Retinal pigment epithelial cell (primary cell): ENCODE results near the gene DPYSL4.
"Not testable (repeated sequence)": the region's sequence is repeated elsewhere in the genome, so short reads cannot be mapped to it uniquely, and the experiment has no call there.

Source experiments
- DNase-seq: peaks from one replicate; pipeline ENCODE4 v3.0.0-alpha.2; 2010; ENCODE audit warnings: low read depth
- H3K4me3 ChIP-seq: 2 replicates; pipeline ENCODE4 v1.5.1; 2011; ENCODE audit warnings: mild to moderate bottlenecking, low read length, control low read depth, moderate library complexity
- TF ChIP-seq, protein P1 (sequence below): conservative IDR thresholded peaks from 2 replicates; pipeline ENCODE4 v1.5.1; 2011; ENCODE audit warnings: low read depth, low read length, control low read depth, inconsistent platforms

The DPYSL4 gene

DNA sequence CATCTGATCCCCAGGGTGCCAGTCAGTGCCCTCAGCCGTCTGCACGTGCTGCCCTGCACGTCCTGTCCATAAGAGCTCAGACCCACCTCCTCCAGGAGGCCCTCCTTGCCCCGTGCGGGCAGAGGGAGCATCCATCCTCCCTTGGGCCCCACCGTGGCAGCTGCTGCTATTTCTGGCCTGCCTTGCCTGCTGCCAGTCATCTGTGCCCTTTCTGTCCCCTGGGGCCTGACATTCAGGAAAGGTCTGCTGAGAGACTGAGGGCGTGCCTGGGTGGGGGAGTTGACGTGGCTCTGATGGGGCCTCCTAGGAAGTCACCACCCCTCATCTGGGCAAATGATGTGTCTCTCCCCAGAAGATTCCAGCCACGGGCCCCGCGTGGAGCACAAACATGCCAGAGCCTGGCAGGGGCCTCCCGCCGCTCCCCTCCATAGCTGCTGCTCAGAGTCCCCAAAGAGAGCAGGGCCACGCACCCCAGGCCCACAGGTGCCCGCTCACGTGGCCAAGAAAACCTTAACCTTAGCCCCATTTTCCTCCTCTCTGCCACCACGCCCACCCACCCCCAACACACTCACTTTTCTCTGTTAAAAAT, 21.8 kb downstream of the DPYSL4 start:
- TF ChIP-seq, protein P1, sequence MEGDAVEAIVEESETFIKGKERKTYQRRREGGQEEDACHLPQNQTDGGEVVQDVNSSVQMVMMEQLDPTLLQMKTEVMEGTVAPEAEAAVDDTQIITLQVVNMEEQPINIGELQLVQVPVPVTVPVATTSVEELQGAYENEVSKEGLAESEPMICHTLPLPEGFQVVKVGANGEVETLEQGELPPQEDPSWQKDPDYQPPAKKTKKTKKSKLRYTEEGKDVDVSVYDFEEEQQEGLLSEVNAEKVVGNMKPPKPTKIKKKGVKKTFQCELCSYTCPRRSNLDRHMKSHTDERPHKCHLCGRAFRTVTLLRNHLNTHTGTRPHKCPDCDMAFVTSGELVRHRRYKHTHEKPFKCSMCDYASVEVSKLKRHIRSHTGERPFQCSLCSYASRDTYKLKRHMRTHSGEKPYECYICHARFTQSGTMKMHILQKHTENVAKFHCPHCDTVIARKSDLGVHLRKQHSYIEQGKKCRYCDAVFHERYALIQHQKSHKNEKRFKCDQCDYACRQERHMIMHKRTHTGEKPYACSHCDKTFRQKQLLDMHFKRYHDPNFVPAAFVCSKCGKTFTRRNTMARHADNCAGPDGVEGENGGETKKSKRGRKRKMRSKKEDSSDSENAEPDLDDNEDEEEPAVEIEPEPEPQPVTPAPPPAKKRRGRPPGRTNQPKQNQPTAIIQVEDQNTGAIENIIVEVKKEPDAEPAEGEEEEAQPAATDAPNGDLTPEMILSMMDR = no peak
- no peak overlapping the region for H3K4me3 ChIP-seq
- DNase-seq = no peak

DNA sequence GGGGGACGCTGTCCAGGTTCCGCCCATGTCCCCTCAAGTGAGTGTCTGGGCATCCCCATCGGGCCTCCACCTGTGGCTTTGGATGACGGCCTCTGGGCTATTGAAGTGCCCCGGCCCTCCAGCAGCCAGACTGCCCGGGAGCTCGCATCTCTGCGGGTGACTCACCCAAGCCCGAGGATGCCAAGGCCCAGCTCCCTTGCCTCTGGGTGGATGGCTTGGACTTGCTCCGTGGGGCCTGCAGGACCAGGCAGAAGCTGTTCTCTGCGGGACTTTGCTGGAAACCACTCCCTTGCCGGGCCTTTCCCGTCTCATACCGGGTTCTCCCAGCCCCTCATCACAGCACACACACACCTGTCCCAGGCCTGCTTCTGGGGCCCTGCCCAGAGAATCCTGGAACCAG, 22.4 kb downstream of the DPYSL4 start:
- DNase-seq = no peak
- TF ChIP-seq, protein P1 = no peak
- no peak overlapping the region for H3K4me3 ChIP-seq

DNA sequence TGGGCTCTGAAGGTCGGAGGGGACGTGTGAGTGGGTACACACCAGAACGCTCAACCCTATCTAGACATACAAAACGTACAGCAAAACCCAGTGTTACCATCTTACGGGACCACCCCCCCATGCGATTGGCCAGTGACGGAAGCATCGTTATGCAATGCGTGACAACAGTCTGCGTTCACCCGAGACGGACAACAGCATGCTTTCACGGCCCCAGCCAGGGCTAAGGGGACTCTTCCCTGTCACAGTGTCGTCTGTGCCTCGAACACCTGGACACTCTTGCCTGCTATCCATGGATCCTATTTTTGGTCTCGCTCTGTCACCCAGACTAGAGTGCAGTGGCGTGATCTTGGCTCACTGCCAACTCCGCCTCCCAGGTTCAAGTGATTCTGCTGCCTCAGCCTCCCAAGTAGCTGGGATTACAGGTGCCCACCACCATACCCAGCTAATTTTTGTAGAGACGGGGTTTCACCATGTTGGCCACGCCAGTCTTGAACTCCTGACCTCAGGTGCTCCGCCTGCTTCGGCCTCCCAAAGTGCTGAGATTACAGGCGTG, 23.3 kb downstream of the DPYSL4 start:
- no peak overlapping the region for H3K4me3 ChIP-seq
- TF ChIP-seq, protein P1 = no peak
- DNase-seq = no peak

DNA sequence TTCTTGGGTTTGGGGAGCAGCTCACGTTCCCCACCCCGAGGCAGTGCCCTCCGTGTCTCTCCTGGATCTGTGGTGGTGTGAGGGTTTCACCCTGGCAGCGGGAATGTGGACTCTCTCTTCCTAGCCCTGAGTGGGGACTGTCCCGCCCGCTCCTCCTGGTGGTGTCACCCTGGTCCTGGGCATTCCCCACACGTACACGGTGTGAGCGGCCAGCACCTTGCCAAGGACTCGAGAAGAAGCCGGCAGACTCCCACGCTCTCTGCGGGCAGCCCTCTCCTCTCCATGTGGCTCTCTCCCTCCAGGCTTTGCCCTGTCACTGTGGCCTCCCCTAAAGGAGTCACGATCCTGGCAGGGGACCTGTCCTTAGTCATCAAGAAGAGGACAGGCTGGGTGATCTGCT, 24.0 kb downstream of the DPYSL4 start:
- TF ChIP-seq, protein P1 = no peak
- DNase-seq = no peak
- H3K4me3 ChIP-seq = no peak overlapping the region

DNA sequence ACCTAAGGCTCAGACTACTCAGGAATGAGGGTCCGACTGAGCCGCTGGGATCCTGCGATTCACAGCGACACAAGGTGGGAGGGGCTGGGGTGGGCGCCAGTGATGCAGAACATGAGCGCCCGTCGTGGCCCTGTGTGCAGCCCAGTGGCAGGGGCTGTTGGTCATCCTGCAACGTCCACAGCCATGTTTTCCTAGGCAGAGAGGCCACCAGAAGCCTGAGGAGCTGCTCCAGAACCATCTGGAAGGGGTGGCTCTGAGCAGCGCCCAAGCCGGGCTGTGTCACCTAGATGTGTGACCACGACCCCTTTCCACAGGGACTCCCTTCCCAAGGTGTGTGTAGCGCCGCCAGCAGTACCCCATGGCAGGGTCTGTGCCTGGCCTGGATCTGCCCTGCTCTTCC, 24.5 kb downstream of the DPYSL4 start:
- TF ChIP-seq, protein P1 = no peak
- no peak for DNase-seq
- H3K4me3 ChIP-seq = no peak overlapping the region

DNA sequence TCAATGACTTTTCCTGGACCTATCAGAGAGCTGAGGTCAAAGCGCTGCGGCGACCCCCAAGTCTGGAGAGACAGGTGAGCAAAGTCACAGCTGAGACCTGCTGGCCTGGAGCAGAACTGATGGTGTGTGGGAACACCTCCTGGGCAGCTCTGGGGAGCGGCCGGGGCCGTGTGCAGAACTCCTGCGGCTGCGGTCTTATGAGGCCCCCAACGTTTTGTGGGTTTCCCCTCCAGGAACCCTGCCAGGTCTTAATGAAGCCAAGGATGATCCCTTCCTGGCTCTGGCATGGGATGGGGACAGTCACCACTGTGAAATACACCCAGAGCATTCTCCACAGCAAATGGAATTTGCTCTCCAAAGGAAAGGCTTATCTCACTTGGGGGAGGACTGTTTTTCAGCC, 26.1 kb downstream of the DPYSL4 start:
- H3K4me3 ChIP-seq = no peak overlapping the region
- no peak for DNase-seq
- TF ChIP-seq, protein P1 = no peak

DNA sequence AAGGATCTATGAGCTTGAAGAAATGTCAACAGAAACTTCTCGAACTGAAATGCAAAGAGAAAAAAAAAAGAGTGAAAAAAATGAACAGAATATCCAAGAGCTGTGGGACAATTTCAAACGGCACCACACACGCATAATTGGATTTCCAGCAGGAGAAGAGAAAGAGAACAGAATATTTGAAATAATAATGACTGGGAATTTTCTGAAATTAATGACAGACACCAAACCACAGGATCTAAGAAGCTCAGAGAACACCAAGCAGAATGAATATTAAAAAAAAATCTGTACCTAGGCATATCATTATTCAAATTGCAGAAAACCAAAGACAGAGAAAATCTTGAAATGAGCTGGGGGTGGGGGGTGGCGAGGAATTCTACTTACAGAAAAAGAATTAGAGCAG, 27.2 kb downstream of the DPYSL4 start:
- no peak for DNase-seq
- H3K4me3 ChIP-seq = no peak overlapping the region
- TF ChIP-seq, protein P1 = no peak

DNA sequence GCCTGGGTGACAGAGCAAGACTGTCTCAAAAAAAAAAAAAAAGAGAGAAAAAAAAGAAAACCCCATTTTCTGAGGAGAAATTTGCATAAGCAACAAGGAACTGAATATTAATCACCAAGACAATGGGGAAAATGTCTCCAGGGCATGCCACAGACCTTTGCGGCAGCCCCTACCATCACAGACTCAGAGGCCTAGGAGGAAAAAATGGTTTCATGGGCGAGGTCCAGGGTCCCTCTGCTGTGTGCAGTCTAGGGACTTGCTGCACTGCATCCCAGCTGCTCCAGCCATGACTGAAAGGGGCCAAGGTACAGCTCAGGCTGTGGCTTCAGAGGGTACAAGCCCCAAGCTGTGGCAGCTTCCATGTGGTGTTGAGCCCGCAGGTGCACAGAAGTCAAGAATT, 29.7 kb downstream of the DPYSL4 start:
- H3K4me3 ChIP-seq, DNase-seq: not testable (repeated sequence)
